A673 (cell line): ENCODE measurements around the gene LMAN2. TPM values are rescaled to one million over a fixed set of nuclear protein-coding genes. Genes with fewer than 3 reads are reported as not detected.

ENCODE experiments used
- BruUV-seq: library from RNA; stranded (reverse); fragments of 400-500 nt; replicated peaks from 2 replicates; lab custom pipeline; 2021; lab: Mats Ljungman, UMichigan
- CTCF ChIA-PET: fragments of 300-600 bp; sonication (Branson Sonifier 250); formaldehyde crosslinking; loops from one replicate; lab custom pipeline; 2022; ENCODE audit warnings: antibody characterized with exemption; lab: Charles Lee
- POLR2A ChIA-PET: fragments of 300-600 bp; sonication (Branson Sonifier 250); formaldehyde crosslinking; loops from one replicate; lab custom pipeline; 2022; ENCODE audit warnings: antibody characterized with exemption; ENCODE audit not compliant: low non-redundant PET; lab: Charles Lee
- DNase-seq: peaks from one replicate; pipeline ENCODE4 v3.0.0-alpha.2; 2015; ENCODE audit warnings: low spot score
- H3K27ac ChIP-seq: fragments of 200-600 bp; sonication (generic); 2 replicates; pipeline ENCODE4 v1.5.1; 2016; ENCODE audit warnings: mixed run types, low read depth, mild to moderate bottlenecking, mixed read lengths, antibody characterized with exemption, low read length; ENCODE audit not compliant: poor library complexity, severe bottlenecking
- H3K27me3 ChIP-seq: fragments of 200-600 bp; sonication (generic); replicated peaks from 2 replicates; pipeline ENCODE4 v1.6.1; 2017; ENCODE audit warnings: mixed run types, low read depth, mild to moderate bottlenecking, mixed read lengths, antibody characterized with exemption, low read length; ENCODE audit not compliant: insufficient read depth, poor library complexity
- H3K36me3 ChIP-seq: fragments of 200-600 bp; sonication (generic); 2 replicates; pipeline ENCODE4 v1.6.1; 2016; ENCODE audit warnings: mixed run types, mild to moderate bottlenecking, mixed read lengths, antibody characterized with exemption, low read length; ENCODE audit not compliant: insufficient read depth, poor library complexity, severe bottlenecking
- H3K4me1 ChIP-seq: fragments of 200-600 bp; sonication (generic); 2 replicates; pipeline ENCODE4 v1.6.1; 2017; ENCODE audit warnings: mixed run types, mild to moderate bottlenecking, mixed read lengths, antibody characterized with exemption, low read length; ENCODE audit not compliant: insufficient read depth, poor library complexity, severe bottlenecking
- H3K4me3 ChIP-seq: fragments of 200-600 bp; sonication (generic); 2 replicates; pipeline ENCODE4 v1.5.1; 2016; ENCODE audit warnings: low read depth, mixed run types, mild to moderate bottlenecking, mixed read lengths, low read length; ENCODE audit not compliant: poor library complexity, severe bottlenecking
- H3K9me3 ChIP-seq: fragments of 200-600 bp; sonication (generic); 2 replicates; pipeline ENCODE4 v1.6.1; 2016; ENCODE audit warnings: mixed run types, low read depth, mild to moderate bottlenecking, mixed read lengths, antibody characterized with exemption, low read length; ENCODE audit not compliant: poor library complexity, severe bottlenecking
- EZH2 ChIP-seq: fragments of 200-600 bp; sonication (generic); IDR thresholded peaks from 2 replicates; pipeline ENCODE4 v1.6.1; 2017; ENCODE audit warnings: borderline replicate concordance, low read depth, mild to moderate bottlenecking, mixed read lengths, antibody characterized with exemption, low read length; ENCODE audit not compliant: poor library complexity, severe bottlenecking
- intact Hi-C: fragments of 100-400 bp; cut with micrococcal nuclease; formaldehyde crosslinking; loops from one replicate; pipeline ENCODE4 v1.10.0; 2022; ENCODE audit not compliant: unreplicated experiment
- total RNA-seq: library from RNA; stranded (reverse); gene quantifications from 2 replicates; pipeline ENCODE4 v1.2.3, GENCODE V29; 2021
- TF ChIP-seq, protein P1 (sequence below): fragments of 300-800, 200-600 bp; sonication (generic); conservative IDR thresholded peaks from 2 replicates; pipeline ENCODE4 v1.5.1; 2017; ENCODE audit warnings: low read depth, mild to moderate bottlenecking, antibody characterized with exemption, low read length, moderate library complexity, mixed read lengths

Gene LMAN2
- total RNA-seq, 1 experiment from 2014 or later, result 98.4 TPM

DNA sequence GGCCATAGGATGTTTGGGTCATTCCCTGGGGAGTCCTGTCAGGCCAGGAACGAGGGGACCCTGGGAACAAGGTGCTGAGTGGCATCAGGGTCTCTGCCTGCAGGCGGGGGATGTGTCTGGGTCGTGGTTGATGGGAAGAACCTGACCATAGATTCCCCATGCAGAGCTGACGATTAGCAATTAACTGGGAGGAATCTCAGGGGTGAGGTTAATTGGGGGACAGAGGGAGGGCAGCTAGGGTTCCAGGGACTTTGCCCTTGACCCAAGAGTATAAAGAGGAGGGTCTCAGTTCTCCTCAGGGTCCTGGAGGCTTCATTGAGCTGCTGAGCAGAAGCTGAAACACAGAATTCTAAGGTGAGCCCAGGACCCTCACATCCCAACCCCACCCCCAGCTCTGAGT is 32.7 kb upstream of the LMAN2 start, which contains the start of gene SLC34A1:
Gene SLC34A1 (plus strand): TSS at position 301 of the 400 bp plus-strand sequence. CDS start 1,308 bp downstream, outside the sequence.
- Histone ChIP-seq H3K4me1 (no peaks in the 10 kb centered on the region), H3K9me3 (no peaks in the 10 kb centered on the region), H3K4me3 (no peak within 1 kb of the TSS), H3K36me3 (no peaks in the 10 kb centered on the region), H3K27ac (no peak within 1 kb of the TSS), H3K27me3 (no peaks in the 10 kb centered on the region)
- BruUV-seq, result no TSS peak
- DNase-seq, result no peak
- TF ChIP-seq, protein P1, sequence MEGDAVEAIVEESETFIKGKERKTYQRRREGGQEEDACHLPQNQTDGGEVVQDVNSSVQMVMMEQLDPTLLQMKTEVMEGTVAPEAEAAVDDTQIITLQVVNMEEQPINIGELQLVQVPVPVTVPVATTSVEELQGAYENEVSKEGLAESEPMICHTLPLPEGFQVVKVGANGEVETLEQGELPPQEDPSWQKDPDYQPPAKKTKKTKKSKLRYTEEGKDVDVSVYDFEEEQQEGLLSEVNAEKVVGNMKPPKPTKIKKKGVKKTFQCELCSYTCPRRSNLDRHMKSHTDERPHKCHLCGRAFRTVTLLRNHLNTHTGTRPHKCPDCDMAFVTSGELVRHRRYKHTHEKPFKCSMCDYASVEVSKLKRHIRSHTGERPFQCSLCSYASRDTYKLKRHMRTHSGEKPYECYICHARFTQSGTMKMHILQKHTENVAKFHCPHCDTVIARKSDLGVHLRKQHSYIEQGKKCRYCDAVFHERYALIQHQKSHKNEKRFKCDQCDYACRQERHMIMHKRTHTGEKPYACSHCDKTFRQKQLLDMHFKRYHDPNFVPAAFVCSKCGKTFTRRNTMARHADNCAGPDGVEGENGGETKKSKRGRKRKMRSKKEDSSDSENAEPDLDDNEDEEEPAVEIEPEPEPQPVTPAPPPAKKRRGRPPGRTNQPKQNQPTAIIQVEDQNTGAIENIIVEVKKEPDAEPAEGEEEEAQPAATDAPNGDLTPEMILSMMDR, result no peak
- TF ChIP-seq EZH2, result no peak
- intact Hi-C loops, result no loop called here
- CTCF ChIA-PET, result no interaction called here
- POLR2A ChIA-PET, result no interaction called here

- CTCF ChIA-PET, result interaction anchor here (1.1 to 1.5 kb wide), 2 partner anchors 12 to 64 kb away, joined by 3 to 6 read pairs; no protein-coding TSS in a partner anchor
These were observed 31.7 kb upstream of the LMAN2 start for GRCh38 chr5:177383181-177383580.

DNA sequence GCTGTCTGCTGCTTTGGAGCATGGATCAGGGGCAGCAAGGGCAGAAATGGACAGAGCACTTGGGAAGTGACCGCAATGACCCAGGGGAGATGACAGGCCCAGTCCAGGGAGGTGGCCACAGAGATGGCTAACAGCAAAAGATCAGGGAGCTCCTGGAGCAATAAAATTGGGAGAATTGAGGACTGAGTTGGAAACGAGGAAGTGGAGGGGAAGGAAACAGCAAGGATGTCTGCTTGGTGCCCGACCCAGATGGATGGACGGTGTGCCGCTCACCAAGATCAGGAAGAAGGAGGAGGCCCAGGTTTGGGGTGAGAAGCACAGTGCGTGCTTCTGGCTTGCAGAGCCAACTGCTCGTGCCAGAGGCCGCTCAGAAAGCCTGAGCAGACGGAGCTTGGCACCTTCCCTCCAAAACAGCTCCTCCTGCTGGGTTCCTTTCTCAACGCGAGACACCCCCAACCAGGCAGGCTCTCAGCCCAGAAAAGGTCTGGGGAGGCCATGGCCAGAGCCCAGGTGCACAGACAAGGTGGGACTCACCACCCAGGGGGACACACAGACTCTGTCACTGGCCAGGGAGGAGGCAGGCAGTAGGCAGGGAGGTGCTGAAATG is 31.1 kb upstream of the LMAN2 start:
- no TSS peak for BruUV-seq
- intact Hi-C loops, result no loop called here

More at GRCh38 chr5:177383181-177383580, 31.7 kb upstream of the LMAN2 start:
- POLR2A ChIA-PET, result no interaction called here
- intact Hi-C loops, result no loop called here
- TF ChIP-seq, protein P1, result no peak
- TF ChIP-seq EZH2, result no peak
- BruUV-seq, result no TSS peak
- no peak overlapping the region for H3K27ac ChIP-seq
- no peaks in the 10 kb centered on the region for H3K36me3 ChIP-seq
- H3K27me3 ChIP-seq, result no peaks in the 10 kb centered on the region
- H3K9me3 ChIP-seq, result no peaks in the 10 kb centered on the region
- H3K4me1 ChIP-seq, result no peaks in the 10 kb centered on the region
- H3K4me3 ChIP-seq, result no peak overlapping the region
- no peak for DNase-seq

More for the DNA sequence above, 31.1 kb upstream of the LMAN2 start:
- TF ChIP-seq EZH2, result no peak
- TF ChIP-seq, protein P1, result peak; percentile 45
- no peaks in the 10 kb centered on the region for H3K4me1 ChIP-seq
- POLR2A ChIA-PET, result no interaction called here
- no peaks in the 10 kb centered on the region for H3K27me3 ChIP-seq
- no peaks in the 10 kb centered on the region for H3K9me3 ChIP-seq
- CTCF ChIA-PET, result interaction anchor here (0.6 to 1.5 kb wide), 3 partner anchors 8 to 65 kb away, joined by 3 to 6 read pairs (median 4); no protein-coding TSS in a partner anchor
- DNase-seq, result no peak
- no peak overlapping the region for H3K27ac ChIP-seq
- no peak overlapping the region for H3K4me3 ChIP-seq
- H3K36me3 ChIP-seq, result no peaks in the 10 kb centered on the region
